GM23248 (cell line): ENCODE measurements around the gene ACADM. TPM values are rescaled to one million over a fixed set of nuclear protein-coding genes. Genes with fewer than 3 reads are reported as not detected.
"Not testable (repeated sequence)": the region's sequence is repeated elsewhere in the genome, so short reads cannot be mapped to it uniquely, and the experiment has no call there.

ENCODE experiments used
- DNase-seq: peaks from one replicate; pipeline ENCODE4 v3.0.0-alpha.2; 2015
- H2AFZ ChIP-seq: fragments of 200-600 bp; sonication (generic); 2 replicates; pipeline ENCODE4 v1.6.1; 2016; ENCODE audit warnings: antibody characterized with exemption
- H3F3A ChIP-seq: fragments of 200-600 bp; sonication (generic); 2 replicates; pipeline ENCODE4 v1.6.1; 2016; ENCODE audit warnings: mild to moderate bottlenecking, antibody characterized with exemption, mixed run types; ENCODE audit not compliant: insufficient read depth
- H3K27ac ChIP-seq: fragments of 200-600 bp; sonication (generic); 2 replicates; pipeline ENCODE4 v1.5.1; 2016; ENCODE audit warnings: mild to moderate bottlenecking
- H3K27me3 ChIP-seq: fragments of 200-600 bp; sonication (generic); replicated peaks from 2 replicates; pipeline ENCODE4 v1.6.1; 2016; ENCODE audit warnings: mild to moderate bottlenecking; ENCODE audit not compliant: insufficient read depth
- H3K36me3 ChIP-seq: fragments of 200-600 bp; sonication (generic); 2 replicates; pipeline ENCODE4 v1.6.1; 2016; ENCODE audit warnings: low read depth, mild to moderate bottlenecking
- H3K4me1 ChIP-seq: fragments of 200-600 bp; sonication (generic); 2 replicates; pipeline ENCODE4 v1.6.1; 2016; ENCODE audit warnings: mild to moderate bottlenecking; ENCODE audit not compliant: insufficient read depth
- H3K4me2 ChIP-seq: fragments of 200-600 bp; sonication (generic); one replicate; pipeline ENCODE4 v1.6.1; 2016; ENCODE audit warnings: mild to moderate bottlenecking; ENCODE audit not compliant: unreplicated experiment
- H3K4me3 ChIP-seq: fragments of 200-600 bp; sonication (generic); 2 replicates; pipeline ENCODE4 v1.5.1; 2016; ENCODE audit warnings: mild to moderate bottlenecking
- H3K79me2 ChIP-seq: fragments of 200-600 bp; sonication (generic); 2 replicates; pipeline ENCODE4 v1.6.1; 2016; ENCODE audit warnings: mild to moderate bottlenecking; ENCODE audit not compliant: insufficient read depth
- H3K9ac ChIP-seq: fragments of 200-600 bp; sonication (generic); 2 replicates; pipeline ENCODE4 v1.6.1; 2016; ENCODE audit warnings: mild to moderate bottlenecking
- H3K9me2 ChIP-seq: fragments of 200-600 bp; sonication (generic); 2 replicates; pipeline ENCODE4 v1.6.1; 2016; ENCODE audit warnings: mixed run types, mild to moderate bottlenecking, moderate library complexity; ENCODE audit not compliant: insufficient read depth
- H3K9me3 ChIP-seq: fragments of 200-600 bp; sonication (generic); one replicate; pipeline ENCODE4 v1.6.1; 2017; ENCODE audit warnings: low read depth
- H4K20me1 ChIP-seq: fragments of 200-600 bp; sonication (generic); 2 replicates; pipeline ENCODE4 v1.6.0; 2016; ENCODE audit not compliant: insufficient read depth
- EZH2 ChIP-seq: fragments of 200-600 bp; sonication (generic); IDR thresholded peaks from 2 replicates; pipeline ENCODE4 v1.6.1; 2018; ENCODE audit warnings: antibody characterized with exemption, mild to moderate bottlenecking; ENCODE audit not compliant: insufficient read depth, poor library complexity, severe bottlenecking
- EZH2phosphoT487 ChIP-seq: fragments of 200-600 bp; sonication (generic); IDR thresholded peaks from 2 replicates; pipeline ENCODE4 v1.6.1; 2018; ENCODE audit warnings: antibody characterized with exemption, moderate library complexity, mild to moderate bottlenecking, low read depth; ENCODE audit not compliant: insufficient read depth
- WGBS, 2 experiments: methylation state at CpG; one replicate each; pipeline ENCODE4 v1.1.6; 2015 to 2017; ENCODE audit warnings: low lambda C conversion rate in 2 of 2, low coverage in 1 of 2; ENCODE audit errors: missing lambda C conversion rate in 2 of 2; 5-methylcytosine and 5-hydroxymethylcytosine counted together
- in situ Hi-C: fragments of 300-500 bp; cut with MboI; formaldehyde crosslinking; loops from 2 replicates; pipeline ENCODE4 v1.15.0; 2020
- polyA plus RNA-seq: library from polyadenylated mRNA; unstranded; fragments of >200 nt; fragmentation: Nextera tagmentation; extraction: Ambion mirVana; gene quantifications from 2 replicates; pipeline ENCODE4 v1.2.1, GENCODE V29; 2016
- total RNA-seq: library from RNA; depleted of rRNA; stranded (reverse); fragments of >200 nt; shearing (Covaris generic); gene quantifications from 2 replicates; pipeline ENCODE4 v1.2.3, GENCODE V29; 2014

The ACADM gene
- total and polyA plus RNA-seq, 2 experiments from 2014 or later: 32.6 to 37.5 TPM

DNA sequence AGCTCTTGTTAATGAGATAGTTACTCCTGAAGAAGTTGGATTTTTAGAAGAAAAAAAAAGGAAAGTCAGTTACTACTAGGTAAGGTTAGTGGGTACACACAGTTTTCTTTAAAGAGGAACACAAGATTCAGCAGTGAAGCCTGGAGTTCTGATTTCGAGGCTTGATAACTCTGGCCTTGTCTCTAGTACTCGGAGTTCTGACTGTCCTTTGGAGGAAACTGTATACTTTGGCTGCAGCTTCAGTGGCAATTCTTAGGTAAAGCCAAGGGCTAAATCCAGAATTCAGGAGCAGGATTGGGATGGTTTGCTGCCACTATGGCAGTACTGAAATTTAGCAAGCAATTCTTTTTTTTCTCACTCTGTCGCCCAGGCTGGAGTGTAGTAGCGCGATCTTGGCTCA is 9.2 kb downstream of the ACADM start:
- 98% methylated on average over 5 of the region's 5 CpGs for WGBS, 2 experiments
- peaks cover 31% of the 10 kb centered on the region for H3K36me3 ChIP-seq
- H3F3A ChIP-seq: peaks cover 12% of the 10 kb centered on the region; the same call in 1 of the 2 replicates
- no peak overlapping the region for H3K9ac ChIP-seq
- H3K4me1 ChIP-seq: peaks cover 18% of the 10 kb centered on the region
- no peaks in the 10 kb centered on the region for H3K27me3 ChIP-seq
- no peak overlapping the region for H3K4me2 ChIP-seq
- H2AFZ ChIP-seq: no peak overlapping the region
- no peaks in the 10 kb centered on the region for H4K20me1 ChIP-seq
- DNase-seq: no peak
- TF ChIP-seq EZH2phosphoT487: no peak
- no peak for TF ChIP-seq EZH2
- H3K79me2 ChIP-seq: peaks cover 34% of the 10 kb centered on the region
- no peak overlapping the region for H3K4me3 ChIP-seq
- H3K9me2 ChIP-seq: no peaks in the 10 kb centered on the region
- H3K27ac ChIP-seq: no peak overlapping the region
- in situ Hi-C loops: no loop called here
- no peaks in the 10 kb centered on the region for H3K9me3 ChIP-seq

GRCh38 chr1:75736016-75736415 is 11.5 kb downstream of the ACADM start:
- Histone ChIP-seq H3F3A (peaks cover 12% of the 10 kb centered on the region; the same call in 1 of the 2 replicates), H3K79me2 (peaks cover 11% of the 10 kb centered on the region), H3K36me3 (peaks cover 50% of the 10 kb centered on the region), H3K4me2 (no peak overlapping the region), H2AFZ (no peak overlapping the region), H3K9me3 (no peaks in the 10 kb centered on the region), H4K20me1 (no peaks in the 10 kb centered on the region), H3K9me2 (no peaks in the 10 kb centered on the region), H3K27me3 (no peaks in the 10 kb centered on the region), H3K27ac (no peak overlapping the region), H3K4me1 (peaks cover 18% of the 10 kb centered on the region), H3K9ac (no peak overlapping the region), H3K4me3 (no peak overlapping the region)
- 72 to 83% methylated on average over 1 of the region's 1 CpG for WGBS, 2 experiments
- TF ChIP-seq EZH2 (no peak), EZH2phosphoT487 (no peak)
- DNase-seq: no peak
- in situ Hi-C loops: no loop called here

- Histone ChIP-seq H4K20me1 (no peaks in the 10 kb centered on the region), H3K27me3 (no peaks in the 10 kb centered on the region), H3K27ac (no peak overlapping the region), H3F3A (no peaks in the 10 kb centered on the region), H3K9ac (no peak overlapping the region), H3K36me3 (peaks cover 39% of the 10 kb centered on the region), H3K9me3 (no peaks in the 10 kb centered on the region), H3K9me2 (no peaks in the 10 kb centered on the region), H3K79me2 (no peaks in the 10 kb centered on the region), H3K4me3 (no peak overlapping the region), H2AFZ (no peak overlapping the region), H3K4me1 (no peaks in the 10 kb centered on the region), H3K4me2 (no peak overlapping the region)
- WGBS, 2 experiments: 93 to 96% methylated on average over 6 of the region's 6 CpGs
- no peak for DNase-seq
- TF ChIP-seq EZH2 (no peak), EZH2phosphoT487 (no peak)
- in situ Hi-C loops: no loop called here
Observed at GRCh38 chr1:75742047-75742625, 17.6 kb downstream of the ACADM start.

GRCh38 chr1:75745276-75745675 is 20.8 kb downstream of the ACADM start:
- Histone ChIP-seq H3K4me1 (no peaks in the 10 kb centered on the region), H3K9me2 (no peaks in the 10 kb centered on the region), H3K4me2 (no peak overlapping the region), H3K27ac (no peak overlapping the region), H3K9ac (no peak overlapping the region), H3K79me2 (no peaks in the 10 kb centered on the region), H3K9me3 (no peaks in the 10 kb centered on the region), H3F3A (no peaks in the 10 kb centered on the region), H3K4me3 (no peak overlapping the region), H4K20me1 (no peaks in the 10 kb centered on the region), H3K27me3 (no peaks in the 10 kb centered on the region), H3K36me3 (peaks cover 28% of the 10 kb centered on the region), H2AFZ (no peak overlapping the region)
- 97 to 100% methylated on average over 4 of the region's 4 CpGs for WGBS, 2 experiments
- no peak for TF ChIP-seq EZH2phosphoT487
- no peak for TF ChIP-seq EZH2
- no peak for DNase-seq
- in situ Hi-C loops: no loop called here

- H3F3A ChIP-seq, H3K4me2 ChIP-seq, H3K4me3 ChIP-seq, DNase-seq, H3K4me1 ChIP-seq, H4K20me1 ChIP-seq, H3K79me2 ChIP-seq, in situ Hi-C loops, H3K27ac ChIP-seq, H3K9me2 ChIP-seq, H3K9me3 ChIP-seq, H3K9ac ChIP-seq, H2AFZ ChIP-seq, H3K27me3 ChIP-seq, H3K36me3 ChIP-seq: not testable (repeated sequence)
Observed at GRCh38 chr1:75757210-75757609, 32.7 kb downstream of the ACADM start.

DNA sequence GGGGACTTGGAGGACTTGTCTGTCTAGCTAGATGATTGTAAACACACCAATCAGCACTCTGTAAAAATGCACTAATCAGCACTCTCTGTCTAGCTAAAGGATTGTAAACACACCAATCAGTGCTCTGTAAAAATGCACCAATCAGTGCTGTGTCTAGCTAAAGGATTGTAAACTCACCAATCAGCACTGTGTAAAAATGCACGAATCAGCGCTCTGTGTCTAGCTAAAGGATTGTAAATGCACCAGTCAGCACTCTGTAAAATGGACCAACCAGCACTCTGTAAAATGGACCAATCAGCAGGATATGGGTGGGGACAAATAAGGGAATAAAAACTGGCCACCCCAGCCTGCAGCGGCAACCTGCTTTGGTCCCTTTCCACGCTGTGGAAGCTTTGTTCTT is 34.0 kb downstream of the ACADM start:
- DNase-seq, H3K79me2 ChIP-seq, H3K9me2 ChIP-seq, H3K4me2 ChIP-seq, in situ Hi-C loops, H3K4me1 ChIP-seq, H3K9me3 ChIP-seq, H3K27ac ChIP-seq, H3F3A ChIP-seq, H3K27me3 ChIP-seq, H2AFZ ChIP-seq, H3K4me3 ChIP-seq, H4K20me1 ChIP-seq, H3K9ac ChIP-seq: not testable (repeated sequence)
- peaks cover 11% of the 10 kb centered on the region; the same call in 1 of the 2 replicates for H3K36me3 ChIP-seq
- 84 to 88% methylated on average over 4 of the region's 4 CpGs for WGBS, 2 experiments
